Testis (tissue), 2 donors: ENCODE data around the gene CTIF.

ENCODE experiments used
- POLR2A ChIP-seq: fragments of 450-650 bp; IDR thresholded peaks from one replicate; pipeline ENCODE4 v1.6.1; 2017; ENCODE audit warnings: antibody characterized with exemption, mild to moderate bottlenecking, moderate library complexity
- TF ChIP-seq, protein P1 (sequence below), 3 experiments: fragments of 450-650 bp in 2 of 3; fragments of 200-600 bp in 1 of 3; sonication (generic) in 1 of 3; IDR thresholded peaks; one replicate each; pipeline ENCODE4 v1.5.1; 2016 to 2019; ENCODE audit warnings: antibody characterized with exemption in 3 of 3, mild to moderate bottlenecking in 2 of 3, moderate library complexity in 1 of 3

DNA sequence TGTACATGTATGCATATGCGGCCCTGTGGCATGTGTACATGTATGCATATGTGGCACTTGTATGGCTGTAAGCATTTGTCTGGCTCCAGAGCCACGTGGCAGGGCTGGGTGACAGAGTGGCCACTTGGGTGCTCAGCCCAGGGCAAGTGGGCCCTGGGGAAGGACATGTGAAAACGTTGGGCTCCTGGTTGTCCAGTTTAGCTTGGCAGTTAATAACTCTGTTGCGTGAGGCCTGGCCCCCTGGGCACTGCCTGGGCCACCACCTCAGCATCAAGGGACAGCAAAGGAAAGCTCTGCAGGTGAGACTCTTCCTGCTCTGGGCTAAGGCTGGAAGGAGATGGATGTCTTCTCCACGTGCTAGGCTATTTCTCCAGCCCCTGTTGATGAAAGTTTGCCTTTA, 119.9 kb downstream of the CTIF start:
- TF ChIP-seq, protein P1, sequence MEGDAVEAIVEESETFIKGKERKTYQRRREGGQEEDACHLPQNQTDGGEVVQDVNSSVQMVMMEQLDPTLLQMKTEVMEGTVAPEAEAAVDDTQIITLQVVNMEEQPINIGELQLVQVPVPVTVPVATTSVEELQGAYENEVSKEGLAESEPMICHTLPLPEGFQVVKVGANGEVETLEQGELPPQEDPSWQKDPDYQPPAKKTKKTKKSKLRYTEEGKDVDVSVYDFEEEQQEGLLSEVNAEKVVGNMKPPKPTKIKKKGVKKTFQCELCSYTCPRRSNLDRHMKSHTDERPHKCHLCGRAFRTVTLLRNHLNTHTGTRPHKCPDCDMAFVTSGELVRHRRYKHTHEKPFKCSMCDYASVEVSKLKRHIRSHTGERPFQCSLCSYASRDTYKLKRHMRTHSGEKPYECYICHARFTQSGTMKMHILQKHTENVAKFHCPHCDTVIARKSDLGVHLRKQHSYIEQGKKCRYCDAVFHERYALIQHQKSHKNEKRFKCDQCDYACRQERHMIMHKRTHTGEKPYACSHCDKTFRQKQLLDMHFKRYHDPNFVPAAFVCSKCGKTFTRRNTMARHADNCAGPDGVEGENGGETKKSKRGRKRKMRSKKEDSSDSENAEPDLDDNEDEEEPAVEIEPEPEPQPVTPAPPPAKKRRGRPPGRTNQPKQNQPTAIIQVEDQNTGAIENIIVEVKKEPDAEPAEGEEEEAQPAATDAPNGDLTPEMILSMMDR (IDR thresholded peaks at IDR 0.05), result no peak
- TF ChIP-seq POLR2A, result no peak
